CD4-positive, alpha-beta memory T cell (primary cell): ENCODE results near the gene LMNB1. TPM values are rescaled to one million over a fixed set of nuclear protein-coding genes. Genes with fewer than 3 reads are reported as not detected.
"Not testable (repeated sequence)": the region's sequence is repeated elsewhere in the genome, so short reads cannot be mapped to it uniquely, and the experiment has no call there.

Experiments used
- CTCF ChIA-PET: fragments of 350-600 bp; sonication (Branson Sonifier 250); formaldehyde crosslinking; loops from one replicate; lab custom pipeline; 2021; ENCODE audit warnings: inconsistent platforms; ENCODE audit not compliant: partially characterized antibody; lab: Charles Lee
- POLR2A ChIA-PET: fragments of 350-600 bp; sonication (Branson Sonifier 250); formaldehyde crosslinking; loops from one replicate; lab custom pipeline; 2021; ENCODE audit not compliant: partially characterized antibody; lab: Charles Lee
- DNase-seq, 5 donors: peaks; one replicate each; pipeline versions ENCODE4 v3.0.0 to v3.0.0-alpha.2; 2020 to 2022; ENCODE audit warnings: mixed read lengths in 1 of 5
- H3K27ac ChIP-seq: one replicate; pipeline ENCODE4 v1.7.0; 2013; ENCODE audit warnings: low read depth, low read length
- H3K27me3 ChIP-seq: 2 replicates; pipeline ENCODE4 v1.7.0; 2013; ENCODE audit warnings: mild to moderate bottlenecking, low read length, moderate library complexity; ENCODE audit not compliant: insufficient read depth
- H3K36me3 ChIP-seq: 2 replicates; pipeline ENCODE4 v1.7.0; 2013; ENCODE audit warnings: mild to moderate bottlenecking, low read length, moderate library complexity; ENCODE audit not compliant: insufficient read depth
- H3K4me1 ChIP-seq: 2 replicates; pipeline ENCODE4 v1.7.0; 2013; ENCODE audit warnings: mild to moderate bottlenecking, low read length, moderate library complexity; ENCODE audit not compliant: insufficient read depth
- H3K4me3 ChIP-seq, 2 donors: one replicate each; pipeline ENCODE4 v1.7.0; 2013; ENCODE audit warnings: low read length in 2 of 2, mild to moderate bottlenecking in 1 of 2
- H3K9me3 ChIP-seq, 2 donors: one replicate each; pipeline ENCODE4 v1.7.0; 2013; ENCODE audit warnings: low read length in 2 of 2, control low read depth in 1 of 2; ENCODE audit not compliant: control insufficient read depth in 1 of 2
- H3K27ac Mint-ChIP-seq, 7 donors: one replicate each; pipeline ENCODE4 v1.8.0; 2020 to 2021; ENCODE audit warnings: mixed read lengths in 7 of 7, mild to moderate bottlenecking in 6 of 7, inconsistent platforms in 3 of 7, moderate library complexity in 3 of 7
- H3K27me3 Mint-ChIP-seq, 2 donors: one replicate each; pipeline ENCODE4 v1.8.0; 2020 to 2021; ENCODE audit warnings: mixed read lengths in 2 of 2
- H3K36me3 Mint-ChIP-seq, 2 donors: one replicate each; pipeline ENCODE4 v1.8.0; 2020 to 2021; ENCODE audit warnings: mixed read lengths in 2 of 2, inconsistent platforms in 1 of 2, mild to moderate bottlenecking in 1 of 2
- H3K4me1 Mint-ChIP-seq, 4 donors: one replicate each; pipeline ENCODE4 v1.8.0; 2020 to 2021; ENCODE audit warnings: mixed read lengths in 4 of 4, mild to moderate bottlenecking in 1 of 4
- H3K4me3 Mint-ChIP-seq, 8 donors: one replicate each; pipeline ENCODE4 v1.8.0; 2020 to 2021; ENCODE audit warnings: mixed read lengths in 8 of 8, mild to moderate bottlenecking in 7 of 8, moderate library complexity in 6 of 8, inconsistent platforms in 3 of 8
- H3K9me3 Mint-ChIP-seq, 8 donors: one replicate each; pipeline ENCODE4 v1.8.0; 2020 to 2021; ENCODE audit warnings: mixed read lengths in 8 of 8, mild to moderate bottlenecking in 5 of 8, inconsistent platforms in 3 of 8, moderate library complexity in 1 of 8
- intact Hi-C: fragments of 100-400 bp; cut with micrococcal nuclease; formaldehyde crosslinking; loops from one replicate; pipeline ENCODE4 v1.15.1; 2023
- polyA plus RNA-seq, 2 donors: library from polyadenylated mRNA; unstranded; fragments of 300-500 nt; fragmentation: Illumina TruSeq; gene quantifications; one replicate each; pipeline ENCODE4 v1.2.3, GENCODE V29; 2021
- total RNA-seq, 2 experiments: library from RNA; stranded (reverse); gene quantifications; one replicate each; pipeline ENCODE4 v1.2.3, GENCODE V29; 2021

LMNB1 gene
- total and polyA plus RNA-seq, 4 experiments from 2014 or later = 2.0 to 32.3 (median 18.5) TPM

GRCh38 chr5:126830061-126830460 is 53.1 kb downstream of the LMNB1 start:
- H3K4me3 ChIP-seq = no peak overlapping the region
- Mint-ChIP-seq H3K27ac (peak overlapping the region in 4 of 7 donors; percentile 31 to 53 (median 39)), H3K27me3 (no peaks in the 10 kb centered on the region), H3K9me3 (no peaks in the 10 kb centered on the region), H3K36me3 (peaks cover 53 to 65% of the 10 kb centered on the region in 2 donors), H3K4me3 (no peak overlapping the region), H3K4me1 (peaks cover 0 to 4% (median 4%) of the 10 kb centered on the region in 4 donors)
- H3K27ac ChIP-seq = no peak overlapping the region
- CTCF ChIA-PET = interaction anchor here (0.6 to 2.0 kb wide), 4 partner anchors 12 to 173 kb away, joined by 3 to 6 read pairs (median 4); no protein-coding TSS in a partner anchor
- no peaks in the 10 kb centered on the region for H3K27me3 ChIP-seq
- POLR2A ChIA-PET = no interaction called here
- no peak for DNase-seq
- peaks cover 39% of the 10 kb centered on the region for H3K36me3 ChIP-seq
- H3K9me3 ChIP-seq = no peaks in the 10 kb centered on the region
- peaks cover 7% of the 10 kb centered on the region for H3K4me1 ChIP-seq
- intact Hi-C loops = no loop called here

- Histone ChIP-seq H3K27me3 (no peaks in the 10 kb centered on the region), H3K36me3 (peaks cover 31% of the 10 kb centered on the region), H3K4me3 (no peak overlapping the region), H3K9me3 (no peaks in the 10 kb centered on the region), H3K4me1 (peaks cover 7% of the 10 kb centered on the region), H3K27ac (no peak overlapping the region)
- H3K4me1 Mint-ChIP-seq = peaks cover 0 to 4% (median 4%) of the 10 kb centered on the region in 4 donors
- ChIA-PET POLR2A (interaction anchor here (1.1 kb wide), 1 partner anchor 53 kb away, joined by 3 read pairs; no protein-coding TSS in a partner anchor), CTCF (interaction anchor here (0.8 to 2.0 kb wide), 3 partner anchors 9 to 176 kb away, joined by 3 to 6 read pairs (median 3); no protein-coding TSS in a partner anchor)
- no peaks in the 10 kb centered on the region for H3K27me3 Mint-ChIP-seq
- H3K9me3 Mint-ChIP-seq = no peaks in the 10 kb centered on the region
- H3K36me3 Mint-ChIP-seq = peaks cover 47 to 64% of the 10 kb centered on the region in 2 donors
- no peak for DNase-seq
- H3K27ac Mint-ChIP-seq = peak overlapping the region in 5 of 7 donors; percentile 1 to 92 (median 39)
- no peak overlapping the region for H3K4me3 Mint-ChIP-seq
- intact Hi-C loops = no loop called here
These were observed 54.2 kb downstream of the LMNB1 start for GRCh38 chr5:126831156-126831555.

- no peak overlapping the region for H3K4me3 ChIP-seq
- Mint-ChIP-seq H3K9me3 (no peaks in the 10 kb centered on the region), H3K4me1 (no peaks in the 10 kb centered on the region), H3K36me3 (peaks cover 22 to 33% of the 10 kb centered on the region in 2 donors), H3K4me3 (no peak overlapping the region), H3K27ac (no peak overlapping the region), H3K27me3 (no peaks in the 10 kb centered on the region)
- H3K4me1 ChIP-seq = no peaks in the 10 kb centered on the region
- no peaks in the 10 kb centered on the region for H3K9me3 ChIP-seq
- peaks cover 9% of the 10 kb centered on the region for H3K36me3 ChIP-seq
- intact Hi-C loops = loop anchor here (5.0 kb wide), 2 partner anchors 206 to 656 kb away; no protein-coding TSS in a partner anchor
- no peaks in the 10 kb centered on the region for H3K27me3 ChIP-seq
- ChIA-PET POLR2A (interaction anchor here (0.8 to 1.9 kb wide), 2 partner anchors 9 to 59 kb away, joined by 3 to 7 read pairs; no protein-coding TSS in a partner anchor), CTCF (interaction anchor here (0.6 to 3.9 kb wide), 9 partner anchors 18 to 654 kb away, joined by 3 to 31 read pairs (median 6); no protein-coding TSS in a partner anchor)
- no peak for DNase-seq
- H3K27ac ChIP-seq = no peak overlapping the region
These were observed 59.8 kb downstream of the LMNB1 start for GRCh38 chr5:126836778-126837177.

- no peaks in the 10 kb centered on the region for H3K27me3 Mint-ChIP-seq
- Histone ChIP-seq H3K27me3 (no peaks in the 10 kb centered on the region), H3K4me1 (no peaks in the 10 kb centered on the region), H3K27ac (no peak overlapping the region), H3K9me3 (no peaks in the 10 kb centered on the region), H3K4me3 (no peak overlapping the region), H3K36me3 (peaks cover 9% of the 10 kb centered on the region)
- ChIA-PET CTCF (interaction anchor here (0.6 to 3.9 kb wide), 23 partner anchors 9 to 655 kb away, joined by 3 to 31 read pairs (median 4); no protein-coding TSS in a partner anchor), POLR2A (interaction anchor here (0.8 to 1.9 kb wide), 3 partner anchors 9 to 59 kb away, joined by 3 to 7 read pairs (median 3); no protein-coding TSS in a partner anchor)
- DNase-seq = no peak
- peaks cover 22 to 33% of the 10 kb centered on the region in 2 donors for H3K36me3 Mint-ChIP-seq
- H3K9me3 Mint-ChIP-seq = no peaks in the 10 kb centered on the region
- no peak overlapping the region for H3K4me3 Mint-ChIP-seq
- no peak overlapping the region for H3K27ac Mint-ChIP-seq
- no peaks in the 10 kb centered on the region for H3K4me1 Mint-ChIP-seq
- intact Hi-C loops = loop anchor here (5.0 kb wide), 2 partner anchors 205 to 655 kb away; no protein-coding TSS in a partner anchor
These were observed 60.3 kb downstream of the LMNB1 start for GRCh38 chr5:126837242-126837641.

- DNase-seq = peak in 2 of 5 donors; percentile 10 to 11
- Mint-ChIP-seq H3K27me3 (no peaks in the 10 kb centered on the region), H3K36me3 (peaks cover 22 to 32% of the 10 kb centered on the region in 2 donors), H3K4me3 (no peak overlapping the region), H3K4me1 (no peaks in the 10 kb centered on the region), H3K9me3 (no peaks in the 10 kb centered on the region), H3K27ac (no peak overlapping the region)
- Histone ChIP-seq H3K9me3 (no peaks in the 10 kb centered on the region), H3K4me1 (no peaks in the 10 kb centered on the region), H3K27me3 (no peaks in the 10 kb centered on the region), H3K27ac (no peak overlapping the region), H3K36me3 (peaks cover 9% of the 10 kb centered on the region), H3K4me3 (no peak overlapping the region)
- intact Hi-C loops = loop anchor here (1.0 to 5.0 kb wide), 3 partner anchors 204 to 654 kb away; no protein-coding TSS in a partner anchor
- ChIA-PET CTCF (interaction anchor here (0.8 to 3.9 kb wide), 23 partner anchors 8 to 655 kb away, joined by 3 to 31 read pairs (median 4); no protein-coding TSS in a partner anchor), POLR2A (interaction anchor here (1.4 to 1.9 kb wide), 2 partner anchors 8 to 15 kb away, joined by 3 to 7 read pairs; no protein-coding TSS in a partner anchor)
These were observed 61.1 kb downstream of the LMNB1 start for GRCh38 chr5:126837906-126838539.

GRCh38 chr5:126839407-126839806 is 62.5 kb downstream of the LMNB1 start:
- H3K4me1 ChIP-seq, H3K4me3 ChIP-seq, H3K9me3 ChIP-seq, DNase-seq, H3K36me3 ChIP-seq, H3K27ac ChIP-seq, H3K27me3 Mint-ChIP-seq, POLR2A ChIA-PET, H3K4me1 Mint-ChIP-seq, H3K27me3 ChIP-seq, H3K9me3 Mint-ChIP-seq, H3K4me3 Mint-ChIP-seq: not testable (repeated sequence)
- intact Hi-C loops = loop anchor here (5.0 kb wide), 2 partner anchors 203 to 653 kb away; no protein-coding TSS in a partner anchor
- Mint-ChIP-seq H3K36me3 (peaks cover 11 to 21% of the 10 kb centered on the region in 2 donors), H3K27ac (peak overlapping the region in 1 of 7 donors; percentile 21)
- CTCF ChIA-PET = interaction anchor here (1.4 kb wide), 1 partner anchor 29 kb away, joined by 3 read pairs; no protein-coding TSS in a partner anchor

GRCh38 chr5:126843375-126843774 is 66.4 kb downstream of the LMNB1 start:
- H3K27me3 ChIP-seq, H3K9me3 ChIP-seq, H3K27me3 Mint-ChIP-seq, H3K27ac ChIP-seq, intact Hi-C loops, DNase-seq, H3K36me3 ChIP-seq, H3K9me3 Mint-ChIP-seq, CTCF ChIA-PET, POLR2A ChIA-PET, H3K4me3 ChIP-seq, H3K36me3 Mint-ChIP-seq: not testable (repeated sequence)
- H3K27ac Mint-ChIP-seq = peak overlapping the region in 1 of 7 donors; percentile 19
- peaks cover 9 to 29% (median 21%) of the 10 kb centered on the region in 4 donors for H3K4me1 Mint-ChIP-seq
- peak overlapping the region in 2 of 8 donors; percentile 11 to 64 for H3K4me3 Mint-ChIP-seq
- peaks cover 16% of the 10 kb centered on the region for H3K4me1 ChIP-seq
